Esophagus squamous epithelium (tissue), 5 donors: ENCODE measurements around the gene TNIP1. TPM values are rescaled to one million over a fixed set of nuclear protein-coding genes. Genes with fewer than 3 reads are reported as not detected.

Experiments used
- DNase-seq: peaks from one replicate; lab custom pipeline; 2025; lab: John Stamatoyannopoulos, UW
- H3K27ac ChIP-seq, 4 donors: fragments of 200-600 bp; sonication (generic); one replicate each; pipeline ENCODE4 v1.5.1; 2016 to 2019; ENCODE audit warnings: mild to moderate bottlenecking in 1 of 4
- H3K27me3 ChIP-seq, 4 donors: fragments of 200-600 bp; sonication (generic); 1 replicate in 3 of 4; 2 replicates in 1 of 4; pipeline versions ENCODE4 v1.5.1 to v1.6.0; 2017 to 2021; ENCODE audit warnings: antibody characterized with exemption in 1 of 4
- H3K36me3 ChIP-seq, 3 donors: fragments of 200-600 bp; sonication (generic); one replicate each; pipeline ENCODE4 v1.5.1; 2016 to 2019
- H3K4me1 ChIP-seq, 3 donors: fragments of 200-600 bp; sonication (generic); one replicate each; pipeline ENCODE4 v1.5.1; 2017 to 2019
- H3K4me3 ChIP-seq, 4 donors: fragments of 200-600 bp; sonication (generic); 1 replicate in 3 of 4; 2 replicates in 1 of 4; pipeline ENCODE4 v1.5.1; 2016 to 2019; ENCODE audit warnings: mild to moderate bottlenecking in 2 of 4, moderate library complexity in 1 of 4
- H3K9me3 ChIP-seq, 3 donors: fragments of 200-600 bp; sonication (generic); one replicate each; pipeline ENCODE4 v1.5.1; 2016 to 2019
- POLR2A ChIP-seq, 4 donors: fragments of 450-650 bp; IDR thresholded peaks; one replicate each; pipeline ENCODE4 v1.6.1; 2017; ENCODE audit warnings: antibody characterized with exemption in 4 of 4, mild to moderate bottlenecking in 4 of 4, moderate library complexity in 3 of 4
- WGBS, 2 donors: methylation state at CpG; one replicate each; pipeline ENCODE4 v1.1.5; 2018; 5-methylcytosine and 5-hydroxymethylcytosine counted together
- intact Hi-C: fragments of 100-400 bp; cut with DNase I; formaldehyde crosslinking; loops from one replicate; pipeline ENCODE4 v1.15.0; 2022
- total RNA-seq, 4 donors: library from RNA; depleted of rRNA; stranded (reverse); fragments of >200 nt; gene quantifications; one replicate each; pipeline ENCODE4 v1.1.0, GENCODE V29; 2016
- TF ChIP-seq, protein P1 (sequence below), 6 experiments: fragments of 450-650 bp in 4 of 6; fragments of 200-600 bp in 2 of 6; sonication (generic) in 2 of 6; IDR thresholded peaks; one replicate each; pipeline ENCODE4 v1.5.1; 2016 to 2019; ENCODE audit warnings: antibody characterized with exemption in 6 of 6, mild to moderate bottlenecking in 4 of 6, moderate library complexity in 4 of 6
- donor health status: DM: yes; HTN: yes; CAD: no.

TNIP1 gene
- total RNA-seq, 4 donors from 2014 or later: 55.5 to 109 (median 95.4) TPM

DNA sequence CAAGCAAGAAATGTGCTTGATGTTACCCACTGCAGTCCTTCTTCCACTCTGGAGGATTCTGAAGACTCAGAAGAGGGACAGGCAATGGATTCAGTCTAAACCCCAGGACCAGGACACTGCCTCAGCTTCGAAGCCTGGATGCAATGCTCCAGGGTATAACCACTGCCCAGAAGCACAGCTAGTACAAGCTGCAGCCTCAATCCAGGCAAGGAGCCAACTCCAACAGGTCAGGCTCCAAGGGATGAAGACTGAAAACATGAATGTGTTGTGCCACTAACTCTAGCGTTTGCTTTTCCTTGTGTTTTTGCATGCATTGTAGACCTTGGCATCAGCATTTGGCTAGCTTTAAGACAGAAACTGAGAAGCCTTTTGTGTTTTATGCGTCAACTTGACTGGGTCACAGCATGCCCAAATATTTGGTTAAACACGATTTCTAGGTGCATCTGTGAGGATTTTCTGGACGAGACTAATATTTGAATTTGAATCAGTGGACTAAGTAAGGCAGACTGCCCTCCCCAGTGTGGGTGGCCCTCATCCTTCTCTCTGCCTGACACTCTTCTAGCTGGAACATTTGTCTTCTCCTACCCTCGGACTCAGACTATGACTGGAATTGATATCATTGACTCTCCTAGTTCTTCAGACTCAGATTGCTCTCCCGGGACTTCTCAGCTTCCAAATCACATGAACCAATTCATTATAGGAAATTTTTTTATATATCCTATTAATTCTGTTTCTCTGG lies 81.0 kb downstream of the TNIP1 start:
- Histone ChIP-seq H3K4me3 (no peak overlapping the region), H3K4me1 (peaks cover 0 to 36% (median 19%) of the 10 kb centered on the region in 3 donors), H3K36me3 (no peaks in the 10 kb centered on the region), H3K27ac (peak overlapping the region in 1 of 4 donors; percentile 36), H3K27me3 (no peaks in the 10 kb centered on the region), H3K9me3 (no peaks in the 10 kb centered on the region)
- intact Hi-C loops: loop anchor here (5.0 kb wide), 1 partner anchor 112 kb away; no protein-coding TSS in a partner anchor
- TF ChIP-seq, protein P1, sequence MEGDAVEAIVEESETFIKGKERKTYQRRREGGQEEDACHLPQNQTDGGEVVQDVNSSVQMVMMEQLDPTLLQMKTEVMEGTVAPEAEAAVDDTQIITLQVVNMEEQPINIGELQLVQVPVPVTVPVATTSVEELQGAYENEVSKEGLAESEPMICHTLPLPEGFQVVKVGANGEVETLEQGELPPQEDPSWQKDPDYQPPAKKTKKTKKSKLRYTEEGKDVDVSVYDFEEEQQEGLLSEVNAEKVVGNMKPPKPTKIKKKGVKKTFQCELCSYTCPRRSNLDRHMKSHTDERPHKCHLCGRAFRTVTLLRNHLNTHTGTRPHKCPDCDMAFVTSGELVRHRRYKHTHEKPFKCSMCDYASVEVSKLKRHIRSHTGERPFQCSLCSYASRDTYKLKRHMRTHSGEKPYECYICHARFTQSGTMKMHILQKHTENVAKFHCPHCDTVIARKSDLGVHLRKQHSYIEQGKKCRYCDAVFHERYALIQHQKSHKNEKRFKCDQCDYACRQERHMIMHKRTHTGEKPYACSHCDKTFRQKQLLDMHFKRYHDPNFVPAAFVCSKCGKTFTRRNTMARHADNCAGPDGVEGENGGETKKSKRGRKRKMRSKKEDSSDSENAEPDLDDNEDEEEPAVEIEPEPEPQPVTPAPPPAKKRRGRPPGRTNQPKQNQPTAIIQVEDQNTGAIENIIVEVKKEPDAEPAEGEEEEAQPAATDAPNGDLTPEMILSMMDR (IDR thresholded peaks at IDR 0.05): no peak
- TF ChIP-seq POLR2A (IDR thresholded peaks at IDR 0.05): no peak
- DNase-seq: no peak
- 20 to 37% methylated on average over 6 to 7 of the region's 7 CpGs for WGBS, 2 donors

DNA sequence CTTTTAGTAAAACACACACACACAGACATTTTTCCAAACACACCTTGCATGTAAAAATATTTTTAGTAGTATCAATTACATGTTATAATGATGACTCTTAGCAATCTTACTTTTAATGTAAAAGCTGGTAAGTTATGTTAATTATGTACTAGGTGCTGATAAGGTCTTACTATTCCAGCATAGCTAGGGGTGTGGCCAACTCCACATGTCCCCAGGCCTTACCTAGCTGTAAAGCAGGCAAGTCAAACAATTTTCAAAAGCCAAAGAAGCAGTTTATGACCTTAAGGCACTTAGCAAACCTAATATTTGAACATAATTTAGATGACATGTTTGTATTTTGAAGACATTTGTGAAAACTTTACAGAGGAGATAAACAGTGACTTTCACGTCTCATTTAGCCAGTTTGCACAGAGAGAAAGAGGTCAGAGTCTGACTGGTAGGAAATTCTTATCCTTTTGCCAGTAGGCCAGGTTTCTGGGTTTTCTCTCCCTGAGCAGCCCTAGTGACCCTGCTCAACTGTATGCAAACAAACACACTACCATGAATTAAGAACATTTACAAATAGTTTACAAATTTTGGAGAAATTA lies 86.9 kb downstream of the TNIP1 start:
- Histone ChIP-seq H3K36me3 (no peaks in the 10 kb centered on the region), H3K4me1 (no peaks in the 10 kb centered on the region), H3K4me3 (no peak overlapping the region), H3K27me3 (no peaks in the 10 kb centered on the region), H3K27ac (no peak overlapping the region), H3K9me3 (no peaks in the 10 kb centered on the region)
- DNase-seq: no peak
- 65 to 78% methylated on average over 1 of the region's 1 CpG for WGBS, 2 donors
- intact Hi-C loops: no loop called here
- TF ChIP-seq POLR2A (IDR thresholded peaks at IDR 0.05): no peak
- TF ChIP-seq, protein P1 (IDR thresholded peaks at IDR 0.05): no peak

DNA sequence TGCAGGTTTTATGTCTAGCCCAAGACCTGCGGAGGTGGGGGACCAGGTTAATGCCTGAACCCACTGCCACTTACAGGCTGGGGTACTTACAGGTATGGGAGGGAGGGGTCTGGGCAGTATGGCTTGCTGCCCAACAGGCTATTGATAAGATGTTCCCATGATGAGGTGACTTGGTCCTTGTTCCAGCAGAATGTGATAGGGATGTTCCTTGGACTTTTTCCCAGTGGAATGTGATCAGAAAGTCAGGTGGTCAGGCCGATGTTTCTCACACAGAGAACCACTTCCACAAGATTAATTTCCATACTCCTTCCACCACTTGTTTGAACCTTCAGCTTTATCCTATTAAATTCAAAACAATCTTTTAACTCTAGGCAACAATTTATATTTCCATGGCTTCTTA lies 87.4 kb downstream of the TNIP1 start:
- TF ChIP-seq POLR2A (IDR thresholded peaks at IDR 0.05): no peak
- TF ChIP-seq, protein P1 (IDR thresholded peaks at IDR 0.05): no peak
- Histone ChIP-seq H3K9me3 (no peaks in the 10 kb centered on the region), H3K27me3 (no peaks in the 10 kb centered on the region), H3K36me3 (no peaks in the 10 kb centered on the region), H3K4me1 (no peaks in the 10 kb centered on the region), H3K4me3 (no peak overlapping the region), H3K27ac (no peak overlapping the region)
- DNase-seq: no peak
- WGBS, 2 donors: 88 to 93% methylated on average over 2 of the region's 2 CpGs
- intact Hi-C loops: no loop called here

DNA sequence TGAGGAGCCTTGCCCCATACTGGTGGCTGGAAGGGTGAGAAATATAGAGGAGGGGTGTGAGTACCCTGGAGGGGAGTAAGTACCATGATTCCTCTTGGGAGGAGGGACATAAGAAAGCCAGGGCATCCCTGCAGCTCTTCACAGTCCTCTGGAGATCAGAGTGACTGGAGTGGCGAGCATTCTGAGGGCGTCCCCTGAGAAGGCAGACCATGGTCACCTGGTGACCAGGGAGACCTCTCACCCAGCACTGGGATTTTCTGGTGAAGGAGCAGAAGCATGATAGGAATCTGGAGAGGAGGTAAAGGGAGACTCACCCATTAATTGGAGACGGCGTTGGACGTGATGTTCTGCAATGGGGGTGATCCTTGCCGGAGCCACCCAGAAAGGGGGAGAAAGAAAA lies 88.1 kb downstream of the TNIP1 start:
- no peak for DNase-seq
- no peak for TF ChIP-seq POLR2A (IDR thresholded peaks at IDR 0.05)
- TF ChIP-seq, protein P1 (IDR thresholded peaks at IDR 0.05): no peak
- WGBS, 2 donors: 91 to 95% methylated on average over 4 to 6 of the region's 6 CpGs

DNA sequence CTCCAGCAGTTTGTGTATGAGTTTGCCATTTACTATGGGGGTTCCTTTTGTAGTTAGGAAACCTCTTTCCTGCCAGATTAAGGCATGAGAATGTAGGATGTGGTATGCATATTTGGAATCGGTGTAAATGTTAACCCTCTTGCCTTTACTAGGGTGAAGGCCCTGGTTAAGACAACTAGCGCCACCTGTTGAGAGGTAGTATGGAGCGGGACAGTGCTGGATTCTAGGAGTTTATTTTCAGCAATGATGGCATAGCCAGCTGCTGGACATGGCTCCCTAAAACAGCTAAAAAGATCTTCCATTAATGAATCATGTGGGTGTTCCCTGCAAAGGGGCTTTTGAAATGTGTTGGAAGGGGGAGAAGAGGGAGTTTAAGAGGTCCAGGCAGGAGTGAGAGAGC lies 91.1 kb downstream of the TNIP1 start:
- Histone ChIP-seq H3K4me3 (no peak overlapping the region), H3K4me1 (no peaks in the 10 kb centered on the region), H3K27ac (no peak overlapping the region), H3K36me3 (no peaks in the 10 kb centered on the region), H3K9me3 (no peaks in the 10 kb centered on the region), H3K27me3 (no peaks in the 10 kb centered on the region)
- intact Hi-C loops: no loop called here
- TF ChIP-seq, protein P1 (IDR thresholded peaks at IDR 0.05): peak in 1 of 6 experiments; percentile 9
- no peak for TF ChIP-seq POLR2A (IDR thresholded peaks at IDR 0.05)
- 72 to 76% methylated on average over 3 of the region's 3 CpGs for WGBS, 2 donors
- DNase-seq: no peak

More for the DNA sequence above, 88.1 kb downstream of the TNIP1 start:
- H3K4me1 ChIP-seq: no peaks in the 10 kb centered on the region
- intact Hi-C loops: no loop called here
- H3K9me3 ChIP-seq: no peaks in the 10 kb centered on the region
- H3K4me3 ChIP-seq: no peak overlapping the region
- H3K27ac ChIP-seq: no peak overlapping the region
- no peaks in the 10 kb centered on the region for H3K36me3 ChIP-seq
- H3K27me3 ChIP-seq: no peaks in the 10 kb centered on the region
